Mononuclear cell (primary cell): ENCODE results near the gene TUBB8B. TPM values are rescaled to one million over a fixed set of nuclear protein-coding genes. Genes with fewer than 3 reads are reported as not detected.
"Not testable (repeated sequence)": the region's sequence is repeated elsewhere in the genome, so short reads cannot be mapped to it uniquely, and the experiment has no call there.

Source experiments
- H3K27me3 ChIP-seq: 2 replicates; pipeline ENCODE4 v1.6.0; 2011; ENCODE audit warnings: low read length, control low read depth; ENCODE audit not compliant: insufficient read depth
- H3K4me1 ChIP-seq: 2 replicates; pipeline ENCODE4 v1.5.1; 2011; ENCODE audit warnings: mild to moderate bottlenecking, low read length, control low read depth; ENCODE audit not compliant: insufficient read depth
- H3K4me3 ChIP-seq: 2 replicates; pipeline ENCODE4 v1.5.1; 2011; ENCODE audit warnings: mild to moderate bottlenecking, low read length, moderate library complexity
- H3K9me3 ChIP-seq: 2 replicates; pipeline ENCODE4 v1.5.1; 2011; ENCODE audit warnings: low read depth, mild to moderate bottlenecking, control low read depth, low read length
- total RNA-seq: library from RNA; depleted of rRNA; stranded (reverse); fragments of >200 nt; gene quantifications from one replicate; pipeline ENCODE4 v1.2.3, GENCODE V29; 2012

Gene TUBB8B
- total RNA-seq: not detected

DNA sequence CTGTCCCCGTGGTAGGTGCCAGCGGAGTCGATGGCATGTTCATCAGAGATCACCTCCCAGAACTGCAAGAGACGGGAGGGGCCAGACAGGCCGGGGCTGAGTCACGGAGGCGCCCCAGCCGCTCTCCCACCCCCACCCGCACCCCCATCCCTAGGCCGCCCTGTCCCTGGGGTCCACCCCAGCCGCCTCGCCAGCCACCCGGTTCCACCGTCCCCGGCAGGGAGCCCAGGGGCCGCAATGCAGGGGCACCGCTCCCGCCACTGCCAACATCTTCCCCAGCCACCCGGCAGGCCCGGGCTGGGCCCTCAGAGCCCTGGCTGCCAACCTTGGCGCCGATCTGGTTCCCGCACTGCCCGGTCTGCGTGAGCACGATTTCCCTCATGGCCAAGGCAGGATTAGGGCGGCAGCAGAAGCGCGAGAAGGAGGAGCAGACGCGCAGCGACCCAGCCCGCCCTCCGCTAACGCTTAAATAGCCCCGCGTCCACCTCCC, at the start of gene TUBB8B:
Gene TUBB8B, minus strand, starts transcription at position 440 of the 490 bp plus-strand sequence. Its CDS starts 58 bp downstream, at position 382.
- not testable (repeated sequence) for H3K4me3 ChIP-seq, H3K27me3 ChIP-seq, H3K9me3 ChIP-seq, H3K4me1 ChIP-seq

DNA sequence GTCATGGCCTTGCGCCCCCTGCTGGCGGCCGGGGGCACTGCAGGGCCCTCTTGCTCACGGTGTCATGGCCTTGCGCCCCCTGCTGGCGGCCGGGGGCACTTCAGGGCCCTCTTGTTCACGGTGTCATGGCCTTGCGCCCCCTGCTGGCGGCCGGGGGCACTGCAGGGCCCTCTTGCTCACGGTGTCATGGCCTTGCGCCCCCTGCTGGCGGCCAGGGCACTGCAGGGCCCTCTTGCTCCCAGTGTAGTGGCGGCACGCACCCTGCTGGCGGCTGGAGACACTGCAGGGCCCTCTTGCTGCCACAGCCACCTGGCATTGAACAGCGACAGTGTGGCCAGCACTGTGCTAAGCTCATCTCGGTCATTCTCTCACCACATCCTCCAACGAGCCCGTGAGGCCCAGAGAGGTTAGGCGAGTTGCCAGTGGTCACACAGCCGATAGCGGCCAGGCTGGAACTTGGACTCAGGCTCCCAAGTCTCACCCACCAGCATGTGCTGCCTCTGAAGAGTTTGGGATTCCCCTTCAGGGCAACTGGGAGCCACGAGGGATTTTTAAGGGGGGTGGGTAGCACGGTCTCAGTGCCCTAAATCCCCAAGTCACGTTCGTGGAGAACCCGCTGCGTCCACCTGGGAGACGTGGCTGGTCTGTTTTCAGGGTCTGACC, 48.0 kb upstream of the TUBB8B start:
- not testable (repeated sequence) for H3K27me3 ChIP-seq, H3K4me3 ChIP-seq, H3K4me1 ChIP-seq, H3K9me3 ChIP-seq

GRCh38 chr18:96767-97131, 47.3 kb upstream of the TUBB8B start:
- not testable (repeated sequence) for H3K4me1 ChIP-seq, H3K27me3 ChIP-seq, H3K4me3 ChIP-seq, H3K9me3 ChIP-seq

DNA sequence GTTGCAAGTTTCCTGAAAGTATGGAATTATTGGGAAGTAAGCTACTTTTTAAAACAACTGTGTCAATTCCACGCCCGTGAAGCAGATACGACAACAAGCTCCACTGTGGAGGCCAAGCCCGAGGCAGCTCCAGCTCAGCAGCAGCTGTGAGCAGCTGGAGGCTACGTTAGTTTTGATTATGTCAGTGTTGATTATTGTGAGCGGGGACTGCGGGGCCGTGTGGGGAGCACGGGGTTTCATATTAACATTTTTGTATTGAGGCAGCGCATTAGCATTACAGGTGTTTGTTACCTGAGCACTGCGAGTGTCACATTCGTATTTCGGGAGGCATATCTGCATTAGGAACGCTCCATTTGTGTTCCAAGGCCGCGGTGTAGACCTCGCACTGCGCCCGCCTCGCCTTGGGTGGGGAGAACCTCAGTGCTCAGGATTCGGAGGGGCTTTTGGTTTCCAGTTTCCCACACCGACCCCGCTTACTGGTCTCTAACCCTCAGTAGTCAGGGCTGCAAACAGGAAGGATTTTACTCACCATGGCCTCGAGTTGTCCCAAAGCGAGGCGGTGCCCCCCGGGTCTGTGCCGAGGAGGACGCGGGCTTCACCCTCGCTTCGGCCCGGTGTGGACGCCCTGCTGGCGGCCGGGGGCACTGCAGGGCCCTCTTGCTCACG, 46.8 kb upstream of the TUBB8B start:
- H3K9me3 ChIP-seq, H3K4me1 ChIP-seq, H3K4me3 ChIP-seq, H3K27me3 ChIP-seq: not testable (repeated sequence)

DNA sequence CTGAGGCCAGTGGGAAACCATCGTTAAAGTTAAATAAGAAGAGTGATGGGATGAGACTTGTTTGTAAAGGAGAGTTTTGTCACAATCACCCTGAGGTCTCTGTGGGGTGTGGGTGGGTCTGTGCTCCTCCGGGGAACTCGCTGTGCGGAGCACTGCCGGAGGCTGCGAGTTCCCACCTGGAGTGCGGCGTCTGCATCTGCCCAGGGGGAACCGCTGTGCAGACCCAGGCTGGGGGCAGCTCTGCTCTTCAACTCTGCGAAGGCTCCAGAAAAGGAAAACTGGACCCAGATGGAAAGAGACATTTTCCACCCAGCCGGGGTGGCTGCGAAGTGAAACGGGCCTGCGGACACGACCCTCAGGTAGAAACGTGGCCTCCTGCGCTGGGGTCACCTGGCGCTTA, 46.2 kb upstream of the TUBB8B start:
- H3K4me1 ChIP-seq, H3K27me3 ChIP-seq, H3K4me3 ChIP-seq, H3K9me3 ChIP-seq: not testable (repeated sequence)

DNA sequence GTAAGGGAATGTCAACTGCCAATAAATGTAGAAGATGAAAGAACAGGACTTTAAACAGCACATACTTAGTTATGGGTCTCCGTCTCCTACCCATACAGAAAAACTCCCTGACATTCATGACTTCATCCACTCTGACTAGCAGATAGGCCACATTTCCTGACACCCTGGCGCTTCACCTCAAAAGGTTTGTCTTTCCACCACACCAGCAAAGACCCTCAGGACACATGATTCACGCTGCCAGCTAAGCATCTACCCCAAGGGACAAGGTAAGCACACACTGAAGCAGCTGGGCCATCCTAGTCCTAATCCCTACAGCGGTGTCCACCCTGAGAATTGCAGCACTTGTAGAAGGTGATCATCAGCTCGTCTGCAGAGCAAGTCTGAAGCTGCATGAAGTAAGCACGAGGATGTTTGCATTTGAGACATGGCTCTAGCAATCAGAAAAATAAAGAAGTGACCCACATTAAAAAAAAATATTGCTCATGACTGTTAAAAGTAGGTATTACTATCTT, 44.5 kb upstream of the TUBB8B start:
- H3K27me3 ChIP-seq, H3K4me3 ChIP-seq, H3K4me1 ChIP-seq, H3K9me3 ChIP-seq: not testable (repeated sequence)

- H3K4me1 ChIP-seq, H3K4me3 ChIP-seq, H3K9me3 ChIP-seq, H3K27me3 ChIP-seq: not testable (repeated sequence)
These were observed 42.1 kb upstream of the TUBB8B start for GRCh38 chr18:91561-91960.

- H3K27me3 ChIP-seq, H3K4me3 ChIP-seq, H3K4me1 ChIP-seq, H3K9me3 ChIP-seq: not testable (repeated sequence)
These were observed 41.2 kb upstream of the TUBB8B start for GRCh38 chr18:90396-91193.

DNA sequence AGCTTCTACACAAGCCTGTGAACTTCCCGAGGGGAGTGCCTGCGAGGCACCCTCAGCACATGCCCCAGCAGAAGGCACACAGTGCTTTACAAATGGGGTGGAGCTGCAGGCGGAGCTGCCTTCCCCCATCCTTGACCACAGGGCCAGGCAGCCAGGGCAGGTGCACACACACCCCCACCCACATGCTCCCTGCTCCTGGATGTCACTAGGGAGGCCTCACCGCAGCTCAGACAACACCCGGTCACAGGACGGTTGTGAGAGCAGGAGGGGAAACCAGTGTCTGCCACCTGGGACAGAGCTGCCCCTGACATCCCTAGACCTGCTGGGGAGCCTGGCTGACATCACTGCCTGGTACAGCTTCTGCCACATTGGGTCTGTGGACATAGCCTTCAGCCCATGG, 39.7 kb upstream of the TUBB8B start:
- H3K9me3 ChIP-seq, H3K27me3 ChIP-seq, H3K4me3 ChIP-seq, H3K4me1 ChIP-seq: not testable (repeated sequence)

DNA sequence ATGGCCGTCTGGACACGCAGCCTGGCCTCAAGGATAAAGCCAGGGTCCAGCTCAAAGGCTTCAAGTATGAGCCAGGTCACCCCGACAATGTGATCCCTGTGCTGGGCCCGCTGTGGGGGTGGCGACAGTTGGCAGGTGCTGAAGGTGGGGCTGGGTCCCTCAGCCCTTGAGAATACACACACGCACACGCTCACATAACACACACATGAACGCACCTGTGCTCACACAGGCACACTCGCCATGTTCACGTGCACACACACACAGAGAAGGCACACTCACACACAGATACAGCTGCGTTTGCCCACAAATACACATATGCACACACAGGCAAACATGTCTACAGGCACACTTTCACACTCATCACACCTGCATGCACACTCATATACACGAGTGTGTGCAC, 35.4 kb upstream of the TUBB8B start:
- not testable (repeated sequence) for H3K4me1 ChIP-seq, H3K4me3 ChIP-seq, H3K27me3 ChIP-seq, H3K9me3 ChIP-seq

- not testable (repeated sequence) for H3K27me3 ChIP-seq, H3K4me3 ChIP-seq, H3K9me3 ChIP-seq, H3K4me1 ChIP-seq
These were observed 33.3 kb upstream of the TUBB8B start for GRCh38 chr18:82626-83209.

DNA sequence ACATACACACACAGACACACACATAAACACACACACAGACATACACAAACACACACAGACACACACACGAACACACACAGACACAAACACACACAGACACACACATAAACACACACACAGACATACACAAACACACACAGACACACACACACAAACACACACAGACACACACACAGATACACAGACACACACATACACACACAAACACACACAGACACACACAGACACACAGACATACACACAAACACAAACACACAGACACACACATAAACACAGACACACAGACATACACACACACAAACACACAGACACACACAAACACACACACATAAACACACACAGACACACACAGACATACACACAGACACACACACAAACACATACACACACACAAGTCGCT, 31.5 kb upstream of the TUBB8B start:
- not testable (repeated sequence) for H3K4me3 ChIP-seq, H3K27me3 ChIP-seq, H3K4me1 ChIP-seq, H3K9me3 ChIP-seq

DNA sequence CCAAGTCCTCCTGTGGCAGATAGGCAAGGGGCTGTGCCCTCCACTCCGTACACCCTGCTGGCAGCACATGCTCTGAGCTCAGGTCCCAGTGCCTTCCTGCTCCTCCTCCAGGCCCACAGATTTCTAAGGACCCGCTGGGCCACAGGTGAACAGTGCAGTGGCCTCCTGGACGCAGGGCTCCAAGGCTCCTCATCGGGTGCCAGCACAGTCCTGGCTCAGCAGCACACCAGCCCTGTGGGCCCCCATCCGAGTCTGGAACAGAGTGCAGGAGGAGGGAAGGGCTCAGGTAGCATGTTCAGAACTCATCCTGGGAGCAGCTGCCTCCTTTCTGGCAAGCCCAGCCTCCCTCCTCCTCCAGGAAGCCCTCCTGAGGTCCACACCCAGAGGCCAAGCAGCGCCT, 30.8 kb upstream of the TUBB8B start:
- H3K27me3 ChIP-seq: not testable (repeated sequence)

GRCh38 chr18:75525-76160, 26.2 kb upstream of the TUBB8B start:
- not testable (repeated sequence) for H3K4me3 ChIP-seq, H3K9me3 ChIP-seq, H3K27me3 ChIP-seq, H3K4me1 ChIP-seq

More for the DNA sequence above, 30.8 kb upstream of the TUBB8B start:
- H3K4me3 ChIP-seq, H3K9me3 ChIP-seq, H3K4me1 ChIP-seq: not testable (repeated sequence)

- H3K4me1 ChIP-seq, H3K9me3 ChIP-seq, H3K27me3 ChIP-seq, H3K4me3 ChIP-seq: not testable (repeated sequence)
These were observed 23.9 kb upstream of the TUBB8B start for GRCh38 chr18:73181-73777.
